HEK293 (cell line): Measurements from ENCODE around the gene DNAAF5.

Source experiments
- CTCF ChIA-PET: fragments of 350-600 bp; formaldehyde crosslinking; extraction: SDS; loops from one replicate; lab custom pipeline; 2021; ENCODE audit warnings: antibody characterized with exemption; lab: Yijun Ruan, JAX
- POLR2A ChIA-PET: fragments of 300-600 bp; formaldehyde crosslinking; extraction: SDS; loops from one replicate; lab custom pipeline; 2020; ENCODE audit warnings: antibody characterized with exemption, inconsistent platforms; lab: Yijun Ruan, JAX
- H3K27ac ChIP-seq: fragments of 200-500 bp; sonication (Bioruptor generic); 2 replicates; pipeline ENCODE4 v1.5.1; 2014; ENCODE audit warnings: low read depth, low read length, control low read depth, inconsistent platforms; ENCODE audit errors: extremely low read depth
- H3K36me3 ChIP-seq, 2 experiments: fragments of 200-500 bp in 1 of 2; sonication (Bioruptor generic) in 1 of 2; 1 replicate in 1 of 2; 2 replicates in 1 of 2; pipeline ENCODE4 v1.5.1; 2014 to 2017; ENCODE audit warnings: inconsistent platforms in 2 of 2, low read length in 2 of 2; ENCODE audit not compliant: control insufficient read depth in 2 of 2, insufficient read depth in 1 of 2
- H3K4me1 ChIP-seq: fragments of 200-500 bp; sonication (Bioruptor generic); 2 replicates; pipeline ENCODE4 v1.5.1; 2014; ENCODE audit warnings: mild to moderate bottlenecking, low read length, inconsistent platforms; ENCODE audit not compliant: control insufficient read depth, insufficient read depth
- H3K4me3 ChIP-seq: 2 replicates; pipeline ENCODE4 v1.5.1; 2011; ENCODE audit warnings: low read depth, mild to moderate bottlenecking, control low read depth, low read length, moderate library complexity
- H3K9me3 ChIP-seq: fragments of 200-500 bp; sonication (Bioruptor generic); 2 replicates; pipeline ENCODE4 v1.5.1; 2014; ENCODE audit warnings: low read depth, low read length, inconsistent platforms; ENCODE audit not compliant: control insufficient read depth, insufficient read depth
- GLIS2 ChIP-seq: fragments of 450-650 bp; formaldehyde crosslinking; IDR thresholded peaks from 2 replicates; pipeline ENCODE4 v1.5.1; 2016; ENCODE audit warnings: missing biosample characterization, missing genetic modification characterization
- HOXC10 ChIP-seq: sonication (generic); formaldehyde crosslinking; IDR thresholded peaks from 2 replicates; pipeline ENCODE4 v1.8.1; 2023; ENCODE audit warnings: mild to moderate bottlenecking, missing genetic modification reagents
- PRDM10 ChIP-seq: fragments of 450-650 bp; formaldehyde crosslinking; IDR thresholded peaks from 2 replicates; pipeline ENCODE4 v1.5.1; 2016; ENCODE audit warnings: missing biosample characterization, missing genetic modification characterization
- ZBTB20 ChIP-seq: fragments of 450-650 bp; formaldehyde crosslinking; IDR thresholded peaks from 2 replicates; pipeline ENCODE4 v1.5.1; 2016; ENCODE audit warnings: missing biosample characterization, missing genetic modification characterization
- ZBTB21 ChIP-seq: fragments of 450-650 bp; formaldehyde crosslinking; IDR thresholded peaks from 2 replicates; pipeline ENCODE4 v1.5.1; 2017; ENCODE audit warnings: missing biosample characterization, missing genetic modification characterization
- ZBTB7A ChIP-seq: fragments of 450-650 bp; formaldehyde crosslinking; IDR thresholded peaks from 2 replicates; pipeline ENCODE4 v1.5.1; 2016; ENCODE audit warnings: low read depth, missing biosample characterization, missing genetic modification characterization
- ZBTB8A ChIP-seq: fragments of 450-650 bp; formaldehyde crosslinking; IDR thresholded peaks from 2 replicates; pipeline ENCODE4 v1.5.1; 2016; ENCODE audit warnings: missing biosample characterization, missing genetic modification characterization
- ZEB2 ChIP-seq: fragments of 450-650 bp; formaldehyde crosslinking; IDR thresholded peaks from 2 replicates; pipeline ENCODE4 v1.5.1; 2016; ENCODE audit warnings: missing biosample characterization, missing genetic modification characterization
- ZFP41 ChIP-seq: fragments of 450-650 bp; formaldehyde crosslinking; IDR thresholded peaks from 2 replicates; pipeline ENCODE4 v1.5.1; 2016; ENCODE audit warnings: missing biosample characterization, missing genetic modification characterization, borderline replicate concordance
- ZNF112 ChIP-seq: fragments of 450-650 bp; formaldehyde crosslinking; IDR thresholded peaks from 2 replicates; pipeline ENCODE4 v1.5.0; 2017; ENCODE audit warnings: missing biosample characterization, missing genetic modification characterization
- ZNF266 ChIP-seq: fragments of 450-650 bp; formaldehyde crosslinking; IDR thresholded peaks from 2 replicates; pipeline ENCODE4 v1.5.1; 2016; ENCODE audit warnings: missing biosample characterization, missing genetic modification characterization, low read depth
- ZNF350 ChIP-seq: fragments of 450-650 bp; formaldehyde crosslinking; IDR thresholded peaks from 2 replicates; pipeline ENCODE4 v1.5.0; 2017; ENCODE audit warnings: missing biosample characterization, mild to moderate bottlenecking, missing genetic modification characterization
- ZNF530 ChIP-seq: fragments of 450-650 bp; formaldehyde crosslinking; IDR thresholded peaks from 2 replicates; pipeline ENCODE4 v1.5.1; 2016; ENCODE audit warnings: low read depth, missing biosample characterization, missing genetic modification characterization
- ZNF704 ChIP-seq: fragments of 450-650 bp; formaldehyde crosslinking; IDR thresholded peaks from 2 replicates; pipeline ENCODE4 v1.5.1; 2016; ENCODE audit warnings: missing biosample characterization, missing genetic modification characterization
- ZNF768 ChIP-seq: fragments of 450-650 bp; formaldehyde crosslinking; IDR thresholded peaks from 2 replicates; pipeline ENCODE4 v1.5.1; 2018; ENCODE audit warnings: missing biosample characterization, mild to moderate bottlenecking, missing genetic modification characterization
- ZSCAN18 ChIP-seq: fragments of 450-650 bp; formaldehyde crosslinking; IDR thresholded peaks from 2 replicates; pipeline ENCODE4 v1.5.1; 2016; ENCODE audit warnings: missing biosample characterization, missing genetic modification characterization
- TF ChIP-seq, protein P1 (sequence below): IDR thresholded peaks from 2 replicates; pipeline ENCODE4 v1.6.1; 2011; ENCODE audit warnings: mild to moderate bottlenecking, low read depth, low read length, borderline replicate concordance
- TF ChIP-seq, protein P2 (sequence below): fragments of 450-650 bp; formaldehyde crosslinking; IDR thresholded peaks from 2 replicates; pipeline ENCODE4 v1.5.1; 2017; ENCODE audit warnings: missing biosample characterization, missing genetic modification characterization

DNAAF5 gene

DNA sequence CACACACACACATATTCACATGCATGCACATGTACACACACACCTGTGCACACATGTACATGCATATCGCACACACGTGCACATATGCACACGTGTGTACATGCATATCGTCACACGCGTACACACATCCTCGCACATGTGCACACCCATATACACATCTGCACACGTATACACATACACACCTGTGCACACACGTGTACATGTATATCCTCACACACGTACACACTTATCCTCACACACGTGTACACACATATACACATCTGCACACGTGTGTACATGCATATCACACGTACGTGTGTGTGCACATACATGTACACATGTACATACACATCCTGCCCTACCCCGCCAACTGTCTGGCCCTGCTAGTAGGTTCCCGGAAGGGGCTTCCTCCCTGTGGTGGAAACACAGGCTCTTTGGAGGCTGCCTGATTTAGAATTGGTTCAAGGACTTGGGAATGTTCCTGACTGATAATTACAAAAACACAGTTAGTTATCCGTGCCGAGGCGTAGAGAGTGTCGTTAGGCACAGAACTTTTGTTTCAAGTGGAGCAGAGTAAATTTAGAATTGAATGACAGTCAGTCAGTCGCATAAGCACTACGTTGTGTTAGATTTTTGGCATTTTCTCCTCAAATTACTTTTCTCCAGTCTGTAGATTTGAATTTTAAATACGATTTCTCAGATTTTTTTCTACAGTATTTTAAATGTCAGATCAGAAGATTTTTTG is 19.1 kb downstream of the DNAAF5 start (continued):
- TF ChIP-seq PRDM10 (tag by site-specific recombination) (no peak), ZNF768 (tag by site-specific recombination) (no peak), HOXC10 (CRISPR knock-in tag) (no peak)
- TF ChIP-seq, protein P1, sequence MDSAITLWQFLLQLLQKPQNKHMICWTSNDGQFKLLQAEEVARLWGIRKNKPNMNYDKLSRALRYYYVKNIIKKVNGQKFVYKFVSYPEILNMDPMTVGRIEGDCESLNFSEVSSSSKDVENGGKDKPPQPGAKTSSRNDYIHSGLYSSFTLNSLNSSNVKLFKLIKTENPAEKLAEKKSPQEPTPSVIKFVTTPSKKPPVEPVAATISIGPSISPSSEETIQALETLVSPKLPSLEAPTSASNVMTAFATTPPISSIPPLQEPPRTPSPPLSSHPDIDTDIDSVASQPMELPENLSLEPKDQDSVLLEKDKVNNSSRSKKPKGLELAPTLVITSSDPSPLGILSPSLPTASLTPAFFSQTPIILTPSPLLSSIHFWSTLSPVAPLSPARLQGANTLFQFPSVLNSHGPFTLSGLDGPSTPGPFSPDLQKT = no peak
- TF ChIP-seq, protein P2, sequence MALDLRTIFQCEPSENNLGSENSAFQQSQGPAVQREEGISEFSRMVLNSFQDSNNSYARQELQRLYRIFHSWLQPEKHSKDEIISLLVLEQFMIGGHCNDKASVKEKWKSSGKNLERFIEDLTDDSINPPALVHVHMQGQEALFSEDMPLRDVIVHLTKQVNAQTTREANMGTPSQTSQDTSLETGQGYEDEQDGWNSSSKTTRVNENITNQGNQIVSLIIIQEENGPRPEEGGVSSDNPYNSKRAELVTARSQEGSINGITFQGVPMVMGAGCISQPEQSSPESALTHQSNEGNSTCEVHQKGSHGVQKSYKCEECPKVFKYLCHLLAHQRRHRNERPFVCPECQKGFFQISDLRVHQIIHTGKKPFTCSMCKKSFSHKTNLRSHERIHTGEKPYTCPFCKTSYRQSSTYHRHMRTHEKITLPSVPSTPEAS (tag by site-specific recombination) = 0 out of 2 replicates have a peak, but pooled peaks have one; percentile 21
- TF ChIP-seq, all 188 proteins: peak for 2

- no peak overlapping the region for H3K4me3 ChIP-seq
- POLR2A ChIA-PET = no interaction called here
- H3K36me3 ChIP-seq = peaks cover 7 to 45% of the 10 kb centered on the region in 2 experiments; a peak in 2 of 3 replicates
Measured at GRCh38 chr7:746155-747061, 19.9 kb downstream of the DNAAF5 start.

More at GRCh38 chr7:746155-747061, 19.9 kb downstream of the DNAAF5 start:
- no peak overlapping the region for H3K27ac ChIP-seq
- H3K4me1 ChIP-seq = no peaks in the 10 kb centered on the region
- no peaks in the 10 kb centered on the region for H3K9me3 ChIP-seq
- TF ChIP-seq ZSCAN18 (tag by site-specific recombination) (no peak), ZBTB20 (no peak), ZBTB21 (tag by site-specific recombination) (no peak), ZFP41 (tag by site-specific recombination) (no peak), ZNF350 (no peak), ZBTB7A (tag by site-specific recombination) (no peak), GLIS2 (tag by site-specific recombination) (no peak), ZNF112 (tag by site-specific recombination) (no peak), ZNF530 (tag by site-specific recombination) (no peak), ZBTB8A (tag by site-specific recombination) (no peak), HOXC10 (CRISPR knock-in tag) (no peak), ZNF704 (no peak), ZEB2 (tag by site-specific recombination) (no peak), ZNF266 (tag by site-specific recombination) (no peak)
- CTCF ChIA-PET = no interaction called here
